HG03378 (cell line): ENCODE measurements around the gene RBP3.

Experiments used
- ATAC-seq: cut with Tn5 transposase; IDR thresholded peaks from one replicate; pipeline ENCODE4 v1.9.1; 2021; ENCODE audit warnings: mild to moderate bottlenecking, moderate library complexity; ENCODE audit not compliant: unreplicated experiment

The RBP3 gene

GRCh38 chr10:47317251-47317650 is 30.9 kb upstream of the RBP3 start:
- no peak for ATAC-seq

- no peak for ATAC-seq
Measured at GRCh38 chr10:47318706-47319105, 29.5 kb upstream of the RBP3 start.

- ATAC-seq: no peak
Measured at GRCh38 chr10:47319784-47320183, 28.4 kb upstream of the RBP3 start.

GRCh38 chr10:47320812-47321211 is 27.4 kb upstream of the RBP3 start:
- no peak for ATAC-seq

- ATAC-seq: no peak
Measured at GRCh38 chr10:47321521-47322195, 26.5 kb upstream of the RBP3 start.

GRCh38 chr10:47322300-47323061 is 25.7 kb upstream of the RBP3 start, which contains the start of gene GDF2:
Gene GDF2 (plus strand): TSS chr10:47322454. CDS start chr10:47322669, 215 bp downstream.
- ATAC-seq: no peak

- ATAC-seq: no peak
Measured at GRCh38 chr10:47323087-47323486, 25.1 kb upstream of the RBP3 start.

- no peak for ATAC-seq
Measured at GRCh38 chr10:47323636-47324296, 24.4 kb upstream of the RBP3 start.

- ATAC-seq: no peak
Measured at GRCh38 chr10:47325303-47326291, 22.6 kb upstream of the RBP3 start.

- no peak for ATAC-seq
Measured at GRCh38 chr10:47326306-47326926, 21.7 kb upstream of the RBP3 start.

GRCh38 chr10:47326927-47327330 is 21.2 kb upstream of the RBP3 start:
- ATAC-seq: no peak

- ATAC-seq: no peak
Measured at GRCh38 chr10:47329855-47330254, 18.3 kb upstream of the RBP3 start.

- ATAC-seq: no peak
Measured at GRCh38 chr10:47330366-47330765, 17.8 kb upstream of the RBP3 start.

- no peak for ATAC-seq
Measured at GRCh38 chr10:47330804-47331203, 17.4 kb upstream of the RBP3 start.

- no peak for ATAC-seq
Measured at GRCh38 chr10:47331491-47331890, 16.7 kb upstream of the RBP3 start.

GRCh38 chr10:47331954-47332353 is 16.2 kb upstream of the RBP3 start:
- ATAC-seq: no peak

- no peak for ATAC-seq
Measured at GRCh38 chr10:47332371-47332770, 15.8 kb upstream of the RBP3 start.

- ATAC-seq: no peak
Measured at GRCh38 chr10:47332946-47333345, 15.2 kb upstream of the RBP3 start.

GRCh38 chr10:47333532-47333931 is 14.6 kb upstream of the RBP3 start:
- ATAC-seq: no peak
